Amniotic epithelial cell (primary cell): ENCODE results near the gene RASGEF1B.

ENCODE experiments used
- DNase-seq: peaks from one replicate; pipeline ENCODE4 v3.0.0-alpha.2; 2010; ENCODE audit warnings: low read depth

RASGEF1B gene

DNA sequence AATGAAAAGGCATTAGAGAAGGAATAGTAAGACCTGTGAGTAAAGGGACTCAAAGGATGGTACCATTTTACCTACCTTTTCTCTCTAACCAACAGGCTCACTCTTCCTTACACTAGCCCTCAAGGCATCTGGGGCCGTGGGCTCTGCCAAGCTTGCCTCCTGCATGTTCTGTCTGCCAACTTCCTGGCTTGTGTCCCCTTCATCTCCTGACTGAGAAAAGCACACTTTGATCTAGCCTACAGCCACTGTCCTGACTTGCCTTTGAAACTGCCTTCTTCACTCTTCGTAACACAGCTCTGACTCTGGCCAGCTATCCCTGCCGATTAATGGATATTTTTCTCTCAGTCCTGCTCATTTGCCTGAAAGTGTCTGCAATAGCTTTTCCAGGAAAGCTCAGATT lies 76.5 kb downstream of the RASGEF1B start:
- DNase-seq = no peak

DNA sequence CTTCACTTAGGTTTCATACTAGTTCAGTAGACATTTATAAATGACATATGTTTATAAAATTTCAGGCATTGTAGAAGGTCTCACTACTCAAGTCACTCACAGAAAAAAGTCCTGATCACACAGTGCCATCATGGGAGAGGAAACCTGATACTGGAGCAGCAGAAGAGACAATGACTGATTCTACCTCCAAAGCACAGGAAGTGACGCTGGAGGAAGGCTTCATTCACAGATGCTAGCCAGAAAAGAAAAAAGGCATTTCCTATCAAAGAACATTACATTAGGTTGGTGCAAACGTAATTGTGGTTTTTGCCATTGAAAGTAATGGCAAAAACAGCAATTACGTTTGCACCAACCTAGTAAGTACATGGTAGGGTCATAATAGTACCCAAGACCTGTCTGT lies 79.5 kb downstream of the RASGEF1B start:
- DNase-seq = no peak

GRCh38 chr4:81389720-81390119 lies 82.0 kb downstream of the RASGEF1B start:
- no peak for DNase-seq

DNA sequence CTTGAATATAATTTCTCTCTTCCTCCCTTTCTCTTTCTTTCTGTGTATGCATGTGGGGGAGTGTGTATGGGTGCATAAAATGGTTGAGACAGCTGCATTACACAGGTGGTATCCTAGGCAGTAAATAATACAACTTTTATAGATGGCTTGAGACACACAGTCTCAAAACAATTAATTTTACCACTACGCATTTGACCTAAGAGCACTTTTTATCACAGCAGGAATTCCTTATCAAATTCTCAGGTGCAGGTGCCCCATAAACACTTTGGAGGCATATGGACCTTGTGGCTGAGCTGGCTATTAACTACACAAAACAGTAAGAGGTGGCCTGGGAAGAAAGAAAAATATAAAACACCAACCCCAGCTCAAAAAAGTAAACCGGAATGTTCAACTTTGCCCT lies 91.3 kb downstream of the RASGEF1B start:
- no peak for DNase-seq

DNA sequence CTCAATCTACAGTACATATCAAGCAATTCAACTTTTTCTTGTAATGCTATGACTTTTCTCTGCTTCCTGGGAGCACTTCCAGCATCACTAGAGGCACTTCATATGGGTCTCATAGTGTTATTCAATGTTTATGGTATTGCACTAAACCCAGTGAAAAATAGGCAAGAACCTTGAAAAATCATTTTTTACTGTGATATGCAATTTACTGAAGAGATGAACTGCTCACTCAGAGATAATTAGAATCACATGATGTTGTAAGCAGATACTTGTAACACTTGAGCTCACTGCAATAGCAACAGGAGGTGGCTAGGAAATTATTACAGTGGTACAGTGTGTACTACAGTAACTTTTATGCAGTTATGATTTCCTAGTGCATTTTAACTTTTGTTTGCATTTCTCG lies 93.3 kb downstream of the RASGEF1B start:
- no peak for DNase-seq

DNA sequence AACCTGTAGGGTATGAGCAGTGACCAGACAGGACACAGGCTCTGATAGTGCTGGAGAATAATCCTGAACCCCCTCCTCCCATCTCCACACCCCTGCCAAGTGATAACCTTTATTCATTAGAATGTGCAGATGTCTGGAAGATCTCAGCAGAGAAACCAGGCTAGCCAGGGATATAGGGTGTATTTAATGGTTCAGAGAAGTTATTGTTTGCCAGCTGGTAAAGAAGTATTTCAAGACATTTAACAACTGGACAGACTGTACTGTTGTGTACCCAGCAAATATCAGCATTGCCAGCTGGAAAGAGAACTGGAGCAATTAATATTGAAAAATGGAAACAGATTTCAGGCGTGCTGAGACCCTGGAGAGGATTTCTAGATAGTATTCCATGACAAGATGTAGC lies 94.5 kb downstream of the RASGEF1B start:
- DNase-seq = no peak

- no peak for DNase-seq
These were observed 95.0 kb downstream of the RASGEF1B start for GRCh38 chr4:81376720-81377119.
